ENCODE data around the gene FAM13C. TPM values are rescaled to one million over a fixed set of nuclear protein-coding genes. Genes with fewer than 3 reads are reported as not detected.

Gene FAM13C
- total RNA-seq, 1 experiment from 2014 or later = 0.07 TPM

GRCh38 chr10:59237775-59238174, 124.6 kb downstream of the FAM13C start:
- Histone ChIP-seq H3K9ac (ENCODE audit: low read length) (no peak overlapping the region), H3K9me2 (replicated peaks; ENCODE audit: low read length) (no peaks in the 10 kb centered on the region), H3K36me3 (ENCODE audit: low read depth, low read length) (no peaks in the 10 kb centered on the region), H4K20me1 (ENCODE audit: low read length) (no peaks in the 10 kb centered on the region), H3F3A (ENCODE audit: low read length, unreplicated experiment) (no peaks in the 10 kb centered on the region), H3K27me3 (ENCODE audit: low read length) (peaks cover 13% of the 10 kb centered on the region), H3K4me1 (ENCODE audit: insufficient read depth, low read length) (peaks cover 11% of the 10 kb centered on the region), H3K79me2 (ENCODE audit: low read length) (no peaks in the 10 kb centered on the region), H3K4me3 (ENCODE audit: low read length) (no peak overlapping the region), H3K4me2 (ENCODE audit: low read length) (no peak overlapping the region), H3K27ac (ENCODE audit: low read length) (no peak overlapping the region), H2AFZ (ENCODE audit: low read length) (no peak overlapping the region), H3K9me3 (ENCODE audit: low read length) (no peaks in the 10 kb centered on the region)
- intact Hi-C loops (cut with micrococcal nuclease) = no loop called here
- ChIA-PET POLR2A (ENCODE audit: unreplicated experiment) (no interaction called here), CTCF (no interaction called here)
- no TSS peak for BruUV-seq (replicated peaks)
- TF ChIP-seq EZH2phosphoT487 (IDR thresholded peaks at IDR 0.05; ENCODE audit: borderline replicate concordance, low read length) = no peak
- no peak for TF ChIP-seq CTCF (conservative IDR thresholded peaks at IDR 0.05; ENCODE audit: low read depth, low read length)
- DNase-seq (no peak), ATAC-seq (no peak)

- Histone ChIP-seq H3K4me1 (ENCODE audit: insufficient read depth, low read length) (peaks cover 11% of the 10 kb centered on the region), H3K9ac (ENCODE audit: low read length) (no peak overlapping the region), H3K9me3 (ENCODE audit: low read length) (no peaks in the 10 kb centered on the region), H3K9me2 (replicated peaks; ENCODE audit: low read length) (no peaks in the 10 kb centered on the region), H3K4me3 (ENCODE audit: low read length) (no peak overlapping the region), H3K27ac (ENCODE audit: low read length) (no peak overlapping the region), H3F3A (ENCODE audit: low read length, unreplicated experiment) (no peaks in the 10 kb centered on the region), H3K36me3 (ENCODE audit: low read depth, low read length) (no peaks in the 10 kb centered on the region), H3K27me3 (ENCODE audit: low read length) (peaks cover 16% of the 10 kb centered on the region), H4K20me1 (ENCODE audit: low read length) (no peaks in the 10 kb centered on the region), H3K4me2 (ENCODE audit: low read length) (no peak overlapping the region), H2AFZ (ENCODE audit: low read length) (no peak overlapping the region), H3K79me2 (ENCODE audit: low read length) (no peaks in the 10 kb centered on the region)
- TF ChIP-seq EZH2phosphoT487 (IDR thresholded peaks at IDR 0.05; ENCODE audit: borderline replicate concordance, low read length) (no peak), EZH2 (IDR thresholded peaks at IDR 0.05; ENCODE audit: low read length, unreplicated experiment) (no peak), CTCF (conservative IDR thresholded peaks at IDR 0.05; ENCODE audit: low read depth, low read length) (no peak)
- ChIA-PET POLR2A (ENCODE audit: unreplicated experiment) (no interaction called here), CTCF (no interaction called here)
- intact Hi-C loops (cut with micrococcal nuclease) = no loop called here
- no peak for ATAC-seq
- no TSS peak for BruUV-seq (replicated peaks)
- DNase-seq = no peak
These were observed 126.2 kb downstream of the FAM13C start for GRCh38 chr10:59236064-59236697.

- H3F3A ChIP-seq (ENCODE audit: low read length, unreplicated experiment) = no peaks in the 10 kb centered on the region
- no TSS peak for BruUV-seq (replicated peaks)
These were observed 127.4 kb downstream of the FAM13C start for GRCh38 chr10:59234816-59235429.

More at GRCh38 chr10:59234816-59235429, 127.4 kb downstream of the FAM13C start:
- peak; percentile 78 for DNase-seq
- Histone ChIP-seq H3K4me3 (ENCODE audit: low read length) (no peak overlapping the region), H3K9me3 (ENCODE audit: low read length) (no peaks in the 10 kb centered on the region), H2AFZ (ENCODE audit: low read length) (peak overlapping the region; percentile 6; the same call in 1 of the 2 replicates), H3K9me2 (replicated peaks; ENCODE audit: low read length) (no peaks in the 10 kb centered on the region), H3K79me2 (ENCODE audit: low read length) (no peaks in the 10 kb centered on the region), H3K36me3 (ENCODE audit: low read depth, low read length) (no peaks in the 10 kb centered on the region), H3K27ac (ENCODE audit: low read length) (no peak overlapping the region), H3K27me3 (ENCODE audit: low read length) (peaks cover 21% of the 10 kb centered on the region), H3K4me2 (ENCODE audit: low read length) (no peak overlapping the region), H3K4me1 (ENCODE audit: insufficient read depth, low read length) (peaks cover 11% of the 10 kb centered on the region), H4K20me1 (ENCODE audit: low read length) (no peaks in the 10 kb centered on the region), H3K9ac (ENCODE audit: low read length) (no peak overlapping the region)
- intact Hi-C loops (cut with micrococcal nuclease) = loop anchor here (2.0 kb wide), 3 partner anchors 282 to 820 kb away; no protein-coding TSS in a partner anchor
- ATAC-seq = peak; percentile 64
- POLR2A ChIA-PET (ENCODE audit: unreplicated experiment) = no interaction called here
- TF ChIP-seq EZH2phosphoT487 (IDR thresholded peaks at IDR 0.05; ENCODE audit: borderline replicate concordance, low read length) (no peak), CTCF (conservative IDR thresholded peaks at IDR 0.05; ENCODE audit: low read depth, low read length) (peak; percentile 97)
- CTCF ChIA-PET = no interaction called here

Measured in PC-3 (cell line).